Stomach (tissue), 4 donors: Measurements from ENCODE around the gene ULK4.

Source experiments
- EP300 ChIP-seq: sonication (generic); formaldehyde crosslinking; IDR thresholded peaks from one replicate; pipeline ENCODE4 v1.6.1; 2017; ENCODE audit warnings: antibody characterized with exemption
- POLR2A ChIP-seq, 4 donors: fragments of 450-650 bp; IDR thresholded peaks; one replicate each; pipeline ENCODE4 v1.6.1; 2016; ENCODE audit warnings: antibody characterized with exemption in 4 of 4, control low read depth in 2 of 4, mild to moderate bottlenecking in 1 of 4, moderate library complexity in 1 of 4
- POLR2AphosphoS5 ChIP-seq, 3 donors: sonication (generic); formaldehyde crosslinking; IDR thresholded peaks; one replicate each; pipeline ENCODE4 v1.6.1; 2016; ENCODE audit warnings: antibody characterized with exemption in 3 of 3
- TF ChIP-seq, protein P1 (sequence below), 7 experiments: fragments of 450-650 bp in 4 of 7; fragments of 200-600 bp in 3 of 7; sonication (generic) in 3 of 7; IDR thresholded peaks; one replicate each; pipeline ENCODE4 v1.5.1; 2016 to 2019; ENCODE audit warnings: antibody characterized with exemption in 7 of 7, control low read depth in 2 of 7, mild to moderate bottlenecking in 1 of 7

DNA sequence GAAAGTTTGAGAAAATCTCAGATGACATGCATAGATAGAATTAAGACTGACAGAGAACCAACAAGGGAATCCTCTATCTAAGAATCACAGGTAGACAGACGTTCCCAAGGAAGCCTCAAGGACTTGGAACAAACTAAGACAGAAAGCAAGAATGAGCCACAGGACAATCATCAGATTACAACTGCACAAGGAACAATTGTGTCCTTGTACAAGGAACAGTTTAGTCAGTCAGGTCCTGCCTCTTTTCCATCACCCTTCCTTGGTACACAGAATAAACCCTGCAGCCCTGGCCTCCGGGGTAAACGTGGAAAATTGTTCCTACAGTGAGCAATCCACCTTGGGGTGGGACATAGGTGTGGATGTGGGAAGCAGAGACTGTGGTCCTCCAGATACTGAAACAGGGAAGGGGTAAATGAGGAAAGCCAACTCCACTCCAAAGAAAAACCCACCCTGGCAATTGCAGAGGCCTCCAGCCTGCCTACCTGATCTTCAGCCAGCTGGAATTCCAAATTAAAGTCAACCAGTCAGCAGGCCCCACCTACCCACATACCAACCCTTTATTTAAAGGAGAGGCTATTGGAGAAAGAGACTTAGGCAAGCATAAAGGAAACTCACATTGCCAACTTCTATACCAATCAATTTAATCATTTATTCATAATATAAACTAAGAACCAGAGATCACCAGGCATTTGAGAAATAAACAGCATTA lies 73.4 kb downstream of the ULK4 start:
- TF ChIP-seq, protein P1, sequence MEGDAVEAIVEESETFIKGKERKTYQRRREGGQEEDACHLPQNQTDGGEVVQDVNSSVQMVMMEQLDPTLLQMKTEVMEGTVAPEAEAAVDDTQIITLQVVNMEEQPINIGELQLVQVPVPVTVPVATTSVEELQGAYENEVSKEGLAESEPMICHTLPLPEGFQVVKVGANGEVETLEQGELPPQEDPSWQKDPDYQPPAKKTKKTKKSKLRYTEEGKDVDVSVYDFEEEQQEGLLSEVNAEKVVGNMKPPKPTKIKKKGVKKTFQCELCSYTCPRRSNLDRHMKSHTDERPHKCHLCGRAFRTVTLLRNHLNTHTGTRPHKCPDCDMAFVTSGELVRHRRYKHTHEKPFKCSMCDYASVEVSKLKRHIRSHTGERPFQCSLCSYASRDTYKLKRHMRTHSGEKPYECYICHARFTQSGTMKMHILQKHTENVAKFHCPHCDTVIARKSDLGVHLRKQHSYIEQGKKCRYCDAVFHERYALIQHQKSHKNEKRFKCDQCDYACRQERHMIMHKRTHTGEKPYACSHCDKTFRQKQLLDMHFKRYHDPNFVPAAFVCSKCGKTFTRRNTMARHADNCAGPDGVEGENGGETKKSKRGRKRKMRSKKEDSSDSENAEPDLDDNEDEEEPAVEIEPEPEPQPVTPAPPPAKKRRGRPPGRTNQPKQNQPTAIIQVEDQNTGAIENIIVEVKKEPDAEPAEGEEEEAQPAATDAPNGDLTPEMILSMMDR (IDR thresholded peaks at IDR 0.05): no peak
- TF ChIP-seq POLR2A (IDR thresholded peaks at IDR 0.05): no peak
- no peak for TF ChIP-seq EP300
- no peak for TF ChIP-seq POLR2AphosphoS5 (IDR thresholded peaks at IDR 0.05)
